Fibroblast of villous mesenchyme (primary cell): ENCODE measurements around the gene GTF2H4. TPM values are rescaled to one million over a fixed set of nuclear protein-coding genes. Genes with fewer than 3 reads are reported as not detected.
A peak's percentile ranks its signal among the peaks of the same experiment; 100 is the strongest.

Experiments
- DNase-seq: peaks from one replicate; pipeline ENCODE4 v3.0.0-alpha.2; 2010; ENCODE audit warnings: low read depth
- H3K4me3 ChIP-seq: 2 replicates; pipeline ENCODE4 v1.5.1; 2011; ENCODE audit warnings: low read depth, mild to moderate bottlenecking, low read length
- CTCF ChIP-seq: IDR thresholded peaks from 2 replicates; pipeline ENCODE4 v1.5.1; 2012; ENCODE audit warnings: low read depth, mild to moderate bottlenecking, low read length; ENCODE audit not compliant: insufficient read depth
- total RNA-seq: library from RNA; depleted of rRNA; stranded (reverse); fragments of >200 nt; gene quantifications from 2 replicates; pipeline ENCODE4 v1.2.3, GENCODE V29; 2012

The GTF2H4 gene
- total RNA-seq, 1 donor, result 14.7 TPM

DNA sequence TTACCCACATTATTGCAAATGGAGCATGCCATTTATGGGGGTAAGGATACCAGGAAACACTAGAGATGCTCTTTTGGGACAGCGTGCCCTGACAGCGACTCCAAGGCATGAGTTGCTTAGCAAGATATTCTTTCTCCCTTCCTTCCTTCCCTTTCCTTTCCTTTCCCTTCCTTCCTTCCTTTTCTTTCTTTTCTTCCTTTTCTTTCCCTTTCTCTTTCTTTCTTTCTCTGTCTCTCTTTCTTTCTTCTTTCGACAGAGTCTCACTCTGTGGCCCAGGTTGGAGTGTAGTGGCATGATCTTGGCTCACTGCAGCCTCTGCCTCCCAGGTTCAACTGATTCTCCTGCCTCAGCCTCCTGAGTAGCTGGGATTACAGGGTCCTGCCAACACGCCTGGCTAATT is 36.0 kb downstream of the GTF2H4 start:
- no peak for TF ChIP-seq CTCF
- no peak overlapping the region for H3K4me3 ChIP-seq
- DNase-seq, result no peak

GRCh38 chr6:30945281-30945680 is 37.3 kb downstream of the GTF2H4 start:
- TF ChIP-seq CTCF, result no peak
- DNase-seq, result no peak

DNA sequence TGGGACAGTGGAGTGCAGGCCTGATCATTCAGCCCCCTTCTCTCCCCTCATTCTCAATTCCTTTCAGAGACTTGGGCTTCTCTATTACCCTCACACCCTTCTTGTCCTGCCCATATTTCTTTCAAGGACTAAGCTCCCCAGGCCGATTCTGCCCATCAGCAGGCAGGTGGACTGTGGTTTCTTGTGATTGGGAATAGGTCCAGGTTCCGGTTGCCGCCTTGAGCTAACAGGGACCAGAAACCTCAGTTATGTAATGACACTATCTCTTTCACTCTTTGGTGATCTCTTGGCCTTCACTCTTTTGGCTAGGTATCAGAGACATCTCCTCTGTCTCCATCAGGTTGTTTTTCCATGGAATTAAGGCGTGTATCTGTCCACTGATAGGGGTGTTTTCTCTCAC is 39.2 kb downstream of the GTF2H4 start:
- no peak for TF ChIP-seq CTCF
- no peak overlapping the region for H3K4me3 ChIP-seq
- DNase-seq, result no peak

More at GRCh38 chr6:30945281-30945680, 37.3 kb downstream of the GTF2H4 start:
- no peak overlapping the region for H3K4me3 ChIP-seq

GRCh38 chr6:30948811-30949210 is 40.8 kb downstream of the GTF2H4 start:
- no peak for DNase-seq
- no peak for TF ChIP-seq CTCF

DNA sequence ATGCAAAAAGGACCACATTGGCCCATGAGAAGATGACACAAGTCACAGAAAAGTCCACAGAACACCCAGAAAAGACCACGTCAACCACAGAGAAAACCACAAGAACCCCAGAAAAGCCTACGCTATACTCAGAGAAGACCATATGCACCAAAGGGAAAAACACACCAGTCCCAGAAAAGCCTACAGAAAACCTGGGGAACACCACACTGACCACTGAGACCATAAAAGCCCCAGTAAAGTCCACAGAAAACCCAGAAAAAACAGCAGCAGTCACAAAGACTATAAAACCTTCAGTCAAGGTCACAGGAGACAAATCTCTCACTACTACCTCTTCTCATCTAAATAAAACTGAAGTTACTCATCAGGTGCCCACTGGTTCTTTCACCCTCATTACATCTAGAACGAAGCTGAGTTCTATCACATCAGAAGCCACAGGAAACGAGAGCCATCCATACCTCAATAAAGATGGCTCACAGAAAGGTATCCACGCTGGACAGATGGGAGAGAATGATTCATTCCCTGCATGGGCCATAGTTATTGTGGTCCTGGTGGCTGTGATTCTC is 44.0 kb downstream of the GTF2H4 start:
- H3K4me3 ChIP-seq, result no peak overlapping the region
- DNase-seq, result no peak
- no peak for TF ChIP-seq CTCF

More at GRCh38 chr6:30948811-30949210, 40.8 kb downstream of the GTF2H4 start:
- H3K4me3 ChIP-seq, result no peak overlapping the region

GRCh38 chr6:30954631-30955366 is 46.8 kb downstream of the GTF2H4 start:
- DNase-seq, result no peak
- H3K4me3 ChIP-seq, result peak overlapping the region; percentile 51
- no peak for TF ChIP-seq CTCF
